Right lobe of liver (tissue), 6 donors: Measurements from ENCODE around the gene GNB1L. TPM values are rescaled to one million over a fixed set of nuclear protein-coding genes. Genes with fewer than 3 reads are reported as not detected.

ENCODE experiments used
- ATAC-seq, 4 donors: fragments of 200-7000 bp; cut with Tn5 transposase; one replicate each; pipeline ENCODE4 v1.9.1; 2020; ENCODE audit warnings: mild to moderate bottlenecking in 4 of 4, moderate library complexity in 4 of 4
- DNase-seq, 3 donors: peaks; one replicate each; pipeline ENCODE4 v3.0.0-alpha.2; 2020
- H3K27ac ChIP-seq, 3 donors: fragments of 200-600 bp; one replicate each; pipeline ENCODE4 v1.8.0; 2022
- H3K27me3 ChIP-seq, 2 donors: fragments of 200-600 bp; one replicate each; pipeline ENCODE4 v1.8.0; 2022
- H3K36me3 ChIP-seq, 4 donors: fragments of 200-600 bp; sonication (generic) in 1 of 4; one replicate each; pipeline versions ENCODE4 v1.5.1 to v1.8.0; 2017 to 2022; ENCODE audit warnings: control low read depth in 1 of 4
- H3K4me1 ChIP-seq, 4 donors: fragments of 200-600 bp; sonication (generic) in 1 of 4; one replicate each; pipeline versions ENCODE4 v1.5.1 to v1.8.0; 2017 to 2022; ENCODE audit warnings: control low read depth in 1 of 4
- H3K4me3 ChIP-seq, 3 donors: fragments of 200-600 bp; one replicate each; pipeline ENCODE4 v1.8.0; 2022
- H3K9me3 ChIP-seq, 4 donors: fragments of 200-600 bp; sonication (generic) in 1 of 4; one replicate each; pipeline versions ENCODE4 v1.5.1 to v1.8.0; 2017 to 2022; ENCODE audit warnings: control low read depth in 1 of 4
- CTCF ChIP-seq, 4 donors: fragments of 200-600 bp in 3 of 4; fragments of 450-650 bp in 1 of 4; IDR thresholded peaks; one replicate each; pipeline versions ENCODE4 v1.5.1 to v1.8.0; 2016 to 2022; ENCODE audit warnings: antibody characterized with exemption in 4 of 4, mild to moderate bottlenecking in 2 of 4
- POLR2A ChIP-seq: fragments of 450-650 bp; IDR thresholded peaks from one replicate; pipeline ENCODE4 v1.6.1; 2017; ENCODE audit warnings: antibody characterized with exemption, mild to moderate bottlenecking
- WGBS: methylation state at CpG from one replicate; pipeline ENCODE4 v1.1.6; 2018; ENCODE audit warnings: low coverage, low lambda C conversion rate; ENCODE audit not compliant: insufficient coverage; ENCODE audit errors: missing lambda C conversion rate; 5-methylcytosine and 5-hydroxymethylcytosine counted together
- intact Hi-C, 2 donors: fragments of 100-400 bp; cut with DNase I; formaldehyde crosslinking; loops; one replicate each; pipeline versions ENCODE4 v1.11.2 to v1.14.1; 2022
- total RNA-seq, 6 experiments: library from RNA; depleted of rRNA in 2 of 6; stranded (reverse); fragments of >200 nt in 2 of 6; fragmentation: NEBNext Ultra II Directional in 3 of 6; extraction: Animal tissue kit (Norgen Biotek cat#: 25700) in 3 of 6; gene quantifications; one replicate each; pipeline versions ENCODE4 v1.1.0 to v1.2.4, GENCODE V29; 2016 to 2023
- donor health status: DM: no; HTN: yes; CAD: no.
- donor health status: DM: no; HTN: no; CAD: no.
- donor health status: DM: no; HTN: no; CAD: no.
- donor health status: DM: no; HTN: yes; CAD: no.
- donor health status: DM: no; HTN: yes; CAD: no.

GNB1L gene
- total RNA-seq, 6 experiments from 2014 or later = 1.4 to 3.2 (median 2.7) TPM

GRCh38 chr22:19814428-19814827 is 40.2 kb downstream of the GNB1L start:
- Histone ChIP-seq H3K36me3 (no peaks in the 10 kb centered on the region), H3K4me1 (peaks cover 0 to 2% (median 0%) of the 10 kb centered on the region in 4 donors), H3K4me3 (no peak overlapping the region), H3K27me3 (no peaks in the 10 kb centered on the region), H3K9me3 (no peaks in the 10 kb centered on the region), H3K27ac (no peak overlapping the region)
- TF ChIP-seq POLR2A (no peak), CTCF (IDR thresholded peaks at IDR 0.05) (no peak)
- ATAC-seq (no peak), DNase-seq (no peak)
- intact Hi-C loops = no loop called here
- WGBS = 92% methylated on average over 2 of the region's 5 CpGs

- no peaks in the 10 kb centered on the region for H3K9me3 ChIP-seq
- no peak overlapping the region for H3K4me3 ChIP-seq
- DNase-seq (no peak), ATAC-seq (no peak)
- H3K36me3 ChIP-seq = no peaks in the 10 kb centered on the region
- no peak overlapping the region for H3K27ac ChIP-seq
- 94% methylated on average over 10 of the region's 11 CpGs for WGBS
- H3K27me3 ChIP-seq = no peaks in the 10 kb centered on the region
- intact Hi-C loops = no loop called here
- H3K4me1 ChIP-seq = peaks cover 0 to 5% (median 0%) of the 10 kb centered on the region in 4 donors
- TF ChIP-seq CTCF (IDR thresholded peaks at IDR 0.05) (no peak), POLR2A (no peak)
Measured at GRCh38 chr22:19812910-19813309, 41.8 kb downstream of the GNB1L start.

- H3K27ac ChIP-seq = no peak overlapping the region
- H3K36me3 ChIP-seq = no peaks in the 10 kb centered on the region
- H3K4me1 ChIP-seq = peaks cover 0 to 5% (median 0%) of the 10 kb centered on the region in 4 donors
- TF ChIP-seq CTCF (IDR thresholded peaks at IDR 0.05) = no peak
- no peak for TF ChIP-seq POLR2A
- no peaks in the 10 kb centered on the region for H3K9me3 ChIP-seq
- no peaks in the 10 kb centered on the region for H3K27me3 ChIP-seq
- intact Hi-C loops = no loop called here
- H3K4me3 ChIP-seq = no peak overlapping the region
- ATAC-seq (no peak), DNase-seq (peak in 2 of 3 donors; percentile 14 to 40)
- no CpG with 5 or more reads among the region's 36 CpGs for WGBS
Measured at GRCh38 chr22:19811811-19812771, 42.6 kb downstream of the GNB1L start.

- WGBS = 92% methylated on average over 9 of the region's 12 CpGs
- Histone ChIP-seq H3K27ac (no peak overlapping the region), H3K4me1 (peaks cover 0 to 5% (median 0%) of the 10 kb centered on the region in 4 donors), H3K9me3 (no peaks in the 10 kb centered on the region), H3K36me3 (no peaks in the 10 kb centered on the region), H3K27me3 (no peaks in the 10 kb centered on the region), H3K4me3 (no peak overlapping the region)
- no peak for ATAC-seq
- TF ChIP-seq POLR2A = no peak
- no peak for TF ChIP-seq CTCF (IDR thresholded peaks at IDR 0.05)
- intact Hi-C loops = no loop called here
- peak in 2 of 3 donors; percentile 10 to 40 for DNase-seq
Measured at GRCh38 chr22:19811211-19811621, 43.5 kb downstream of the GNB1L start.
